ENCODE data around the gene NOS3. TPM values are rescaled to one million over a fixed set of nuclear protein-coding genes. Genes with fewer than 3 reads are reported as not detected.

NOS3 gene
- total RNA-seq, 2 donors from 2014 or later: 6.1 to 10.4 TPM

DNA sequence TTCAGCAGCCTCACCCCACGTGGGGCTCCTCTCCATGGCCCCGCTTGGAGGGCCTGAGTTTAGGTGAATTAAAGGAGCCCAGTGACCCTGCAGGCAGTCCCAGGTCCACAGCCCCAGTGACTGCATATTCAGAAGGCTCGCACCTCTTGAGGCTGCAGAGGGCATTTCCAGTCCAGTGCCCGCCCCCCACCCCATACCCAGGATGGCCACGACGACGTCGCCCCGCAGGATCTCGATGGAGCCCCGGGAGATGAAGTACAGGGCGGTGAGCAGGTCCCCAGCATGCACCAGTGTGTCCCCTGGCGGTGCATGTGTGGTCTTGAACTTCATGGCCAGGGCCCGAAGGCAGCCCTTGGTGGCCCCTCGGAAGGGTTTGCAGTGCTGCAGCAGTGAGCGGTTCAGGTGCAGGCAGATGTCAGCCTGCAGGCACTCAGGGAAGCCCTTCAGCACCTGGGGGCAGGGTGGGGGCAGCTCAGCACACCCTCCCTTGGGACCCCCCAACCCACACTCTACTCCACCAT is 40.8 kb upstream of the NOS3 start:
- Histone ChIP-seq H3K27me3 (replicated peaks; ENCODE audit: insufficient read depth) (no peaks in the 10 kb centered on the region), H3K36me3 (no peaks in the 10 kb centered on the region), H3K4me1 (replicated peaks) (no peaks in the 10 kb centered on the region), H3K9me3 (no peaks in the 10 kb centered on the region), H3K4me3 (no peak overlapping the region), H3K27ac (no peak overlapping the region)
- intact Hi-C loops (cut with DNase I): no loop called here
- TF ChIP-seq, protein P1, sequence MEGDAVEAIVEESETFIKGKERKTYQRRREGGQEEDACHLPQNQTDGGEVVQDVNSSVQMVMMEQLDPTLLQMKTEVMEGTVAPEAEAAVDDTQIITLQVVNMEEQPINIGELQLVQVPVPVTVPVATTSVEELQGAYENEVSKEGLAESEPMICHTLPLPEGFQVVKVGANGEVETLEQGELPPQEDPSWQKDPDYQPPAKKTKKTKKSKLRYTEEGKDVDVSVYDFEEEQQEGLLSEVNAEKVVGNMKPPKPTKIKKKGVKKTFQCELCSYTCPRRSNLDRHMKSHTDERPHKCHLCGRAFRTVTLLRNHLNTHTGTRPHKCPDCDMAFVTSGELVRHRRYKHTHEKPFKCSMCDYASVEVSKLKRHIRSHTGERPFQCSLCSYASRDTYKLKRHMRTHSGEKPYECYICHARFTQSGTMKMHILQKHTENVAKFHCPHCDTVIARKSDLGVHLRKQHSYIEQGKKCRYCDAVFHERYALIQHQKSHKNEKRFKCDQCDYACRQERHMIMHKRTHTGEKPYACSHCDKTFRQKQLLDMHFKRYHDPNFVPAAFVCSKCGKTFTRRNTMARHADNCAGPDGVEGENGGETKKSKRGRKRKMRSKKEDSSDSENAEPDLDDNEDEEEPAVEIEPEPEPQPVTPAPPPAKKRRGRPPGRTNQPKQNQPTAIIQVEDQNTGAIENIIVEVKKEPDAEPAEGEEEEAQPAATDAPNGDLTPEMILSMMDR (IDR thresholded peaks at IDR 0.05): no peak
- no peak for TF ChIP-seq POLR2A (IDR thresholded peaks at IDR 0.05)
- TF ChIP-seq POLR2AphosphoS5 (IDR thresholded peaks at IDR 0.05): no peak
- no peak for DNase-seq (ENCODE audit: low spot score)
- WGBS: 92% methylated on average over 14 of the region's 16 CpGs

DNA sequence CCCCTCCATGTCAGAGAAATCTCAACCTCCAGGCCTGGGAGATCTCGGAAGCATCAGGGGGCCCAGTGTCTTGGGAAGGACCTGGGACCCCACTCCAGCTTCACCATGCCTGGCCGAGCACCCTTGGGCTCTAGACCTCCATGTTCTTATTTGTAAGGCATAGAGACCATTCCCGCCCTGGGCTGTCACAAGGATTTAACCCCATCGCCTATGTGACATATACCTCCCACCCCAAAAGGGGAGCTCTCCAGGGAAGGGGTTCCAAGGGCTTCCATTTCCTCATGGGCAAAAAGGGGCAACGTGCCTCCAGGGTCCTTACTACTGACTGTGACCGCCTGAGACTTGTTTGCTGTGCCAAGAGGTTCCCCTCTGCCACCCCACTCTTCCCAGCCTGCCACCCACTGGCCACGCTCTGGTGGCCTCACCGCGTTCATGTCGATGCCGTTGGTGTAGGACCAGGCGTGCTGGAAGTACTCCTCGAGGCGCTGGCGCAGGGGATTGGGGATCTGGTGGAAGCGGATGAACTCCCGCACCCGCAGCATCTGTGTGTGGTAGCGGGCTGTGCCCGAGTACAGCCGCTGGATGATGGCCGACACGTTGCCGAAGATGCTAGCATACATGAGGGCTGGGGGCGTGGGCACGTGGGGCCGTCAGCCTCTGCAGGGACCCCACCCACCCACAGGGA is 40.2 kb upstream of the NOS3 start:
- Histone ChIP-seq H3K27me3 (replicated peaks; ENCODE audit: insufficient read depth) (no peaks in the 10 kb centered on the region), H3K9me3 (no peaks in the 10 kb centered on the region), H3K36me3 (no peaks in the 10 kb centered on the region), H3K4me1 (replicated peaks) (no peaks in the 10 kb centered on the region), H3K4me3 (no peak overlapping the region), H3K27ac (no peak overlapping the region)
- TF ChIP-seq POLR2A (IDR thresholded peaks at IDR 0.05): no peak
- no peak for TF ChIP-seq POLR2AphosphoS5 (IDR thresholded peaks at IDR 0.05)
- intact Hi-C loops (cut with DNase I): no loop called here
- DNase-seq (ENCODE audit: low spot score): no peak
- WGBS: 94% methylated on average over 27 of the region's 27 CpGs

DNA sequence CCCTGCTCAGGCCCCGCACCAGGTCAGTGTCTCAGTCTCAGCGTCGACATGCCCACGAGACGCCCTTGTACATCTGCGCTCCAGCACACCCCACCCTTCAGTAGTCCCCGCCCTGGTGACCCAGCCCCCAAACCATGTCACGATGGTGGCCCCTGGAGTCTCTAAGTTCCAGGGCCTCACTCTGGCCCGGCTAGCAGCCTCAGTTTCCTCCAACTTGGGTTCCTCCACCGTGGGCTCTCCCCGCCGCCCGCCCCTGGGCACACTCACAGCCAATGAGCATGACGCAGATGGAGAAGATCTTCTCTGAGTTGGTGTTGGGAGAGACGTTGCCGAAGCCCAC is 39.7 kb upstream of the NOS3 start:
- Histone ChIP-seq H3K27me3 (replicated peaks; ENCODE audit: insufficient read depth) (no peaks in the 10 kb centered on the region), H3K9me3 (no peaks in the 10 kb centered on the region), H3K4me3 (no peak overlapping the region), H3K27ac (no peak overlapping the region), H3K36me3 (no peaks in the 10 kb centered on the region), H3K4me1 (replicated peaks) (no peaks in the 10 kb centered on the region)
- no peak for DNase-seq (ENCODE audit: low spot score)
- TF ChIP-seq, protein P1 (IDR thresholded peaks at IDR 0.05): no peak
- TF ChIP-seq POLR2AphosphoS5 (IDR thresholded peaks at IDR 0.05): no peak
- TF ChIP-seq POLR2A (IDR thresholded peaks at IDR 0.05): no peak
- WGBS: 94% methylated on average over 16 of the region's 16 CpGs
- intact Hi-C loops (cut with DNase I): no loop called here

DNA sequence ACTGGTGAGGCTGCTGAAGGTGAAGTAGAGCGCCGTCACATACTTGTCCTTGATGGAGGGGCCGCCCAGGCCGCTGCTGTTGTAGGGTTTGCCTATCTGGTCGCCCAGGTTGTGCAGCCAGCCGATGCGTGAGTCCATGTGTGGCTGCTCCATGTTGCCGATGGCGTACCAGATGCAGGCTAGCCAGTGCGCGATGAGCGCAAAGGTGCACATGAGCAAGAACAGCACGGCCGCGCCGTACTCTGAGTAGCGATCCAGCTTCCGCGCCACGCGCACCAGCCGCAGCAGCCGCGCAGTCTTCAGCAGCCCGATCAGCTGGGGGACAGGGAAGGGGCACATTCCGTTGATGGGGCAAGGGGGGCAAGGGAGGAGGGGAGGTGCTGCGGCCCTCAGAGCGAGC is 39.3 kb upstream of the NOS3 start:
- no peaks in the 10 kb centered on the region for H3K36me3 ChIP-seq
- no peaks in the 10 kb centered on the region for H3K9me3 ChIP-seq
- WGBS: 97% methylated on average over 24 of the region's 28 CpGs
- H3K27ac ChIP-seq: no peak overlapping the region
- no peak overlapping the region for H3K4me3 ChIP-seq
- intact Hi-C loops (cut with DNase I): no loop called here
- no peaks in the 10 kb centered on the region for H3K27me3 ChIP-seq (replicated peaks; ENCODE audit: insufficient read depth)
- no peak for DNase-seq (ENCODE audit: low spot score)
- no peaks in the 10 kb centered on the region for H3K4me1 ChIP-seq (replicated peaks)
- TF ChIP-seq POLR2A (IDR thresholded peaks at IDR 0.05): no peak
- TF ChIP-seq, protein P1 (IDR thresholded peaks at IDR 0.05): no peak
- TF ChIP-seq POLR2AphosphoS5 (IDR thresholded peaks at IDR 0.05): no peak

DNA sequence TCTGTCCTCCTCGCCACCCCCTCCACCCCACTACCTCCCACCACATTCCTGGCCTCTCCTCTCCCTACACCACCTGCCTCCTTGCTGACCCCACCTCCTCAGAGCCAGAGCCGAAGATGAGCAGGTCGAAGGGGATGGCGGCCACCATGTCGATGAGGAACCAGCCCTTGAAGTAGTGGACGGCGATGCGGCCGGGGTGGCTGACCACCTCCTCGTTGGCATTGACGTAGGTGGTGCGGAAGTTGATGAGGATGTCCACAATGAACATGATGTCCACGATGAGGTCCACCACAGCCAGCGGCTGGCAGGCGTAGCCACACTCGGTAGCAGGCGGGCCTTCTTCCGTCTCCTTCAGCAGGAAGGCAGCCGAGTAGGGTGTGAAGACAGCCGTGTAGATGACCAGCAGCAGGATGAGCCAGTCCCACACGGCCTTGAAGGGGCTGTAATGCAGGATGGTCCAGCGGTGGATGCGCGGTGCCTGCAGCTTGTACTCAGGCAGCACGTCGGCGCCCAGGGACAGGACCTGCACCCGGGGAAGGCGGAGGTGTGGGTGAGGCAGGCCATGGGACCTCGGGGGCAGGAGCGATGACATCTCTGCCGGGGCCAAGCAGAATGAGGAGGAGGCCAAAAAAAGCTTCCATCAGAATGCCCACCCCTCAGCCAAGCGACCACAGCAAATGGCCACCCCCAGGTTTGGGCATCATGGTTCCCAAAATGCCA is 38.3 kb upstream of the NOS3 start:
- no peaks in the 10 kb centered on the region for H3K9me3 ChIP-seq
- no peaks in the 10 kb centered on the region for H3K27me3 ChIP-seq (replicated peaks; ENCODE audit: insufficient read depth)
- no peak for DNase-seq (ENCODE audit: low spot score)
- 91% methylated on average over 33 of the region's 33 CpGs for WGBS
- intact Hi-C loops (cut with DNase I): no loop called here
- H3K36me3 ChIP-seq: no peaks in the 10 kb centered on the region
- H3K4me1 ChIP-seq (replicated peaks): no peaks in the 10 kb centered on the region
- H3K4me3 ChIP-seq: no peak overlapping the region
- TF ChIP-seq, protein P1 (IDR thresholded peaks at IDR 0.05): no peak
- TF ChIP-seq POLR2A (IDR thresholded peaks at IDR 0.05): no peak
- TF ChIP-seq POLR2AphosphoS5 (IDR thresholded peaks at IDR 0.05): no peak
- H3K27ac ChIP-seq: no peak overlapping the region

Data from prostate gland (tissue), 2 donors.